ENCODE results near the gene HCRTR1. TPM values are rescaled to one million over a fixed set of nuclear protein-coding genes. Genes with fewer than 3 reads are reported as not detected.
A peak's percentile ranks its signal among the peaks of the same experiment; 100 is the strongest.

The HCRTR1 gene
- total RNA-seq, 1 experiment from 2014 or later = not detected

DNA sequence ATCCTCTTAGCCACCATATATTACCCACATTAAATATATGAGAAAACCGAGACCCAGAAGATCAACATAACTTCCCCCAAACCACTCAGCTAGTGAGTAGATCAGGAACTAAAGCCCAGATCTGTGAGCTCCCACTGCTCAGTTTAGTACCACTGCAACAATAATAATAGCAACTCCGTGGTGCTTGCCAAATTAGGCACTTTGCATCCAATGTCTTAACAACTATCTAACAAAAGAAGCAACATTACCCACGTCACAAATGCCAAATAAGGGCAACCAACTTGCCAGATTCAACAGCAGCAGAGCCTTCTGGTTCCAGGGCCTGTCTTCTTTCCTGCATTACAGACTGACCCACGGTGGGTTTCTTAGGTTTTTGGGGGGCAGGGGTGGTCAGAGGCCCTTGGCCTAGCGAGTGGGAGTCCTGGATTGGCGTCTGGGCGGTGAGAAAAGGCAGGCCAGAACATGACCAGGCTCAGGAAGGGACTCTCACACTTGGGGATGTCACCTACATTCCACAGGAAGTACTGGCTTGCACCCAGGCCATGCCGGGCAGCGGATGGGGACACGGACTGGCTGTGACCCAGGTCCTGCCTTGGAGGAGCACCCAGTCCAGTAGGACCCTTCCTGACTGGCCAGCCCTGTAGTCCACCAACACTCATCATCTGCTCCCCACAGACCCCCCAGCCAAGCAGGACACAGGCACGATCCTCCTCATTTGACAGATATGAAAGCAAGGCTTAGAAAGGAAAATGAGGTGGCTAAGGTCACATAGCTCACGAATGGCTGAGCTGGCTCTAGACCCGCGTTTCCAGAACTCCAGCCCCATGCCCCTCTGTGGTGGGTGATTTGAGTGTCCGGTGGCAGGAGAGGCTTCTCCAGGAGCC lies 4.6 kb downstream of the HCRTR1 start:
- no peak overlapping the region for H3K4me3 ChIP-seq
- H3K27ac ChIP-seq = no peak overlapping the region
- no peak for DNase-seq (ENCODE audit: low read depth in 1 of 2, low spot score in 2 of 2)
- H3K27me3 ChIP-seq (replicated peaks) = peaks cover 6% of the 10 kb centered on the region
- no peaks in the 10 kb centered on the region for H3K36me3 ChIP-seq
- H3K4me1 ChIP-seq (replicated peaks) = peaks cover 20% of the 10 kb centered on the region
- H3K9me3 ChIP-seq (replicated peaks) = no peaks in the 10 kb centered on the region

DNA sequence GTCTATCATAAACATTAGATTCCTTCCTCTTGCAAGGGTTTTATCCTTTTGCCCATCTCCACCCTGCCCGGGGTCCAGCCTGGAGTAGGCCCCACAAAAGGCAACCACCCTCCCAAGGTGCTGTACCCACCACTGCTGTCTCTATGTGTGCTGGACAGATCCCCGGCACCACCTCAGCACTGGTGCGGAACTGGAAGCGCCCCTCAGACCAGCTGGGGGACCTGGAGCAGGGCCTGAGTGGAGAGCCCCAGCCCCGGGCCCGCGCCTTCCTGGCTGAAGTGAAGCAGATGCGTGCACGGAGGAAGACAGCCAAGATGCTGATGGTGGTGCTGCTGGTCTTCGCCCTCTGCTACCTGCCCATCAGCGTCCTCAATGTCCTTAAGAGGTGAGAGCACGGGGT lies 5.9 kb downstream of the HCRTR1 start:
- no peak overlapping the region for H3K4me3 ChIP-seq
- H3K9me3 ChIP-seq (replicated peaks) = no peaks in the 10 kb centered on the region
- H3K36me3 ChIP-seq = peaks cover 7% of the 10 kb centered on the region; the same call in 1 of the 2 replicates
- no peak overlapping the region for H3K27ac ChIP-seq
- peaks cover 18% of the 10 kb centered on the region for H3K4me1 ChIP-seq (replicated peaks)
- H3K27me3 ChIP-seq (replicated peaks) = no peaks in the 10 kb centered on the region
- DNase-seq (ENCODE audit: low read depth in 1 of 2, low spot score in 2 of 2) = no peak

DNA sequence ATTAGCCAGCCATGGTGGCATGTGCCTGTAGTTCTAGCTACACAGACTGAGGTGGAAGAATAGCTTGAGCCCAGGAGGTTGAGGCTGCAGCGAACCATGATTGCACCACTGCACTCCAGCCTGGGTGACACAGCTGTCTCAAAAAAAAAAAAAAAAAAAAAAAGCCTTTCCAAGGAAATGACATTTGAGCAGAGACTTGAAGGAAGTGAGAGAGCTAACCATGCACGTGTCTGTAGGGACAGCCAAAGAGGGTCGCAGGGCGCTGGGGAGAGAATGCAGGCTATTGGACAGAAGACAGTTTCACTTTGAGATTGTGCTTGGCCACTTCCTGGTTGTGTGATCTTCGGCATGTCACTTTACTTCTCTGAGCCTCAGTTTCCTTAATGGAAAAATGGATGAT lies 6.8 kb downstream of the HCRTR1 start:
- H3K27me3 ChIP-seq (replicated peaks) = no peaks in the 10 kb centered on the region
- H3K27ac ChIP-seq = no peak overlapping the region
- peaks cover 16% of the 10 kb centered on the region for H3K36me3 ChIP-seq
- H3K4me1 ChIP-seq (replicated peaks) = peaks cover 18% of the 10 kb centered on the region
- no peaks in the 10 kb centered on the region for H3K9me3 ChIP-seq (replicated peaks)
- no peak overlapping the region for H3K4me3 ChIP-seq
- no peak for DNase-seq (ENCODE audit: low read depth in 1 of 2, low spot score in 2 of 2)

DNA sequence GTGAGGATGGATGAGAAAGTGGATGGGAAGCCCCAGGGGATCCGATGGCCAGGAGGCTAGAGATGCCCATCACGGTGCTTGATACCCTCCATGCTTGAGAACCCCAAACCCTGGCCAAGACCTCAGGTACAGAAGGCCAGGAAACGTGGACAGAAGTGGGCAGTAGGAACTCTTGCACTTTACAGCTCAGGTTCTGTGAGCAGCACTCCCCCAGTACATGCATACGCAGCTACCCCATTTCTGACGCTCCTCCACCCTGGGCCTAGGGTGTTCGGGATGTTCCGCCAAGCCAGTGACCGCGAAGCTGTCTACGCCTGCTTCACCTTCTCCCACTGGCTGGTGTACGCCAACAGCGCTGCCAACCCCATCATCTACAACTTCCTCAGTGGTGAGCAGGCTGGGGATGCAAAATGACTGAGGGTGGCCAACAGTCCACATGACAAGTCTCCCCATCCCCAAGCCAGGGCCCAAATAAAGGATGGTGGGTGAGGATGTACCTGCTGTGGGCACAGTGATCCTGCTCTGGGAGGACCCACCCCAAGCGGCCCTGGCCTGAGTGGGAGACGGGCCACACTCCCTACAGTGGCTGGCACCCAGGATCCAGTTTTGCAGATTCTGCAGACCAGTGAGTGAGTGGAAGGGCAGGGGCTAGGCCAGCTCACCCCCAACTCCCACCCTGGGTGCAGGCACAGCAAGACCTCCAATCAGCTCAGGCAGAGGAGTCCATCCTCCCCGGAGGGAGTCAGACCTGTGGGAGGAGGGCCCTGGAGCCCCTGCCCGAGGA lies 7.4 kb downstream of the HCRTR1 start:
- no peaks in the 10 kb centered on the region for H3K27me3 ChIP-seq (replicated peaks)
- H3K4me1 ChIP-seq (replicated peaks) = peaks cover 18% of the 10 kb centered on the region
- DNase-seq (ENCODE audit: low read depth in 1 of 2, low spot score in 2 of 2) = no peak
- no peaks in the 10 kb centered on the region for H3K9me3 ChIP-seq (replicated peaks)
- peaks cover 20% of the 10 kb centered on the region for H3K36me3 ChIP-seq
- H3K4me3 ChIP-seq = no peak overlapping the region
- H3K27ac ChIP-seq = no peak overlapping the region

DNA sequence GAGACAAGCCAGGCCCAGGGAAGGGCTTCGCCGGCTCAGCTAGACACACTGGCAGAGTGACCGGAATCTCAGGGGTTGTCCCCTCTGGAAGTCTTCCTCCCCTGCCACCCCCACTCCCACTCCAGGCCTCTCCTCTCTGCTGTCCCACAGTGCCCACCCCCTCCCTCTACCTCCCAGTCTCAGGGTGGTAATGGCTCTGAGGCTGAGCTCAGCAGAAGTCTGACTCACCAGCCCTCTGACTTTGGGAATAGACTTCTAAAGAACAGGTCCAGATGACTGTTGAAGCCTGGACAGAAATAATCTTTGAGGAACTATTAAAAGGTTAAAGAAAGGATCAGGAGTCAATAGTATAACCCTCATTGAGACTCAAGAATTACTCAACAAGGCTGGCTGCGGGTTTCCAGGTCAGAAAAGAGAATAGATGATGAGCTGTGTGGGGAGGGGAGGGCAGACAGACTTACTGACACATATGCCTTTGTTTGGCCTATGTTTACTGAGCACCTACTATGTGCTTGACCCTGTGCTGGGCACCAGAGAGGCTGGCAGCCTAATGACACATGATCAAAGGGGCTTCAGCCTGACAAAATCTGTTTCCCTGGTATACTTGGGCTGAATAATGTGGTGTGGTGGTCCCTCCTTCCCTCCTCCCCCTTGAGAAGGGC lies 8.2 kb downstream of the HCRTR1 start:
- peaks cover 18% of the 10 kb centered on the region for H3K4me1 ChIP-seq (replicated peaks)
- peak in 1 of 2 experiments; percentile 25 for DNase-seq (ENCODE audit: low read depth in 1 of 2, low spot score in 2 of 2)
- H3K9me3 ChIP-seq (replicated peaks) = no peaks in the 10 kb centered on the region
- H3K27me3 ChIP-seq (replicated peaks) = no peaks in the 10 kb centered on the region
- H3K36me3 ChIP-seq = peaks cover 27% of the 10 kb centered on the region
- H3K4me3 ChIP-seq = no peak overlapping the region
- no peak overlapping the region for H3K27ac ChIP-seq

DNA sequence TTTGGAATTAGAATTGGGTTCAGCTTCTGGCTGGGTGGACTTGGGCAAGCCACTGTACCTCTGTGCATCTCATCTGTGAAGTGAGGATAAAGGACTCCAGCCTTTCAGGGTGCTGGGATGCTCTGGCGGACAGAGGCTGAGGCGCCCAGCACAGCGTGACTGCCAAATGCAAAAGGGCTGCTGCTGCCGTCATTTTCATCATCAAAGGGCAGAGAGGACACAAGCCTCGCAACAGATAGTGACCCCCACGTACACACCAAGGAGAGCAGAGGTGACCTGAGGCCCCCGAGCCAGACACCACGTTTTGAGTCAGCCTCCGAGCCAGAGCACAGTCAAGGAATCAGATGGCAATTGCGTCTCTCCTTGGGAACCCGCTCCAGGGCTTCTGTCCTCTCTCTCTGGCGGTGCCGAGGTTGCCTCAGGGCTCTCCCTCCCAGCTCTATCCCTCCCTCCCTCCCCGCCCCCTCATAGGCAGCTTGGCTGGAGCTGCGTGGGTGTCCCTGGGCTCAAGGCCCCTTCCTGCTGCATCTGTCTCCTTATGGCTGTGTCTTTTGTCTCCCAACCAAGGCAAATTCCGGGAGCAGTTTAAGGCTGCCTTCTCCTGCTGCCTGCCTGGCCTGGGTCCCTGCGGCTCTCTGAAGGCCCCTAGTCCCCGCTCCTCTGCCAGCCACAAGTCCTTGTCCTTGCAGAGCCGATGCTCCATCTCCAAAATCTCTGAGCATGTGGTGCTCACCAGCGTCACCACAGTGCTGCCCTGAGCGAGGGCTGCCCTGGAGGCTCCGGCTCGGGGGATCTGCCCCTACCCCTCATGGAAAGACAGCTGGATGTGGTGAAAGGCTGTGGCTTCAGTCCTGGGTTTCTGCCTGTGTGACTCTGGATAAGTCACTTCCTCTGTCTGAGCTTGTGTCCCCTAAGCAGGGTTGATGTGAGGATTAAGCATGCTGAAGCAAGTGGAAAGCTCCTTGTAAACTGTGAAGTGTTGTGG lies 9.0 kb downstream of the HCRTR1 start:
- Histone ChIP-seq H3K27ac (no peak overlapping the region; the same call in 1 of the 2 replicates), H3K4me1 (replicated peaks) (peaks cover 18% of the 10 kb centered on the region), H3K36me3 (peaks cover 35% of the 10 kb centered on the region), H3K9me3 (replicated peaks) (no peaks in the 10 kb centered on the region), H3K4me3 (no peak overlapping the region), H3K27me3 (replicated peaks) (no peaks in the 10 kb centered on the region)
- peak; percentile 41 to 60 for DNase-seq (ENCODE audit: low read depth in 1 of 2, low spot score in 2 of 2)

DNA sequence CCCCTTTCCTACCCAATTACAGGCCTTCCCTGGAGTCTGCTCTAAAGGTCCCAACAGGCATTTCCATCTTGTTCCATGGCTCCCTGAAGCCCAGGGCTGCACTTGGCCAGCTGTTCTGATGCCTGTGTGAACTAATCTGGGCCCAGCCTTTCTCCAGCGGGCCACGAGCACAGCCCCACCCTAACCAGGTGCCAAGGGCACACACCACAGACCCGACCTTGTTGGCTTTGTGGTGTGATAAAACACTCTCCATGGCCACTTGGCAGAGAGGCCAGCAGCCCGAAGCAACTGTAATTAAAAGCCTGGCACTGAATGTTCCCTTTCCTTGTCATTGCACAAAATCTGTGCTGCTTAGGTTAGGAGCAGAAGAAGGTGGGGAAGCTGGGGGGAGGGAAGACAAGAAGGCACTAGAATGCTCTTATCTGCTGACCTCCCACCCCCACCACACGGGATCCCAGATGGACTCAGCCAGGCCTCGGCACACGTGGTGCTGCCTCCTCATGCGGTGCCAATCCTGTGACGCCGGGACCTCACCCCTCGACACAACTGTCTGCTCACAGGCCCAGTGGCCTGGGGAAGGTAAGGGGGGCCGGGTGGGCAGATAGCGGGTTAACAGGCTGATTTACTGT lies 9.9 kb downstream of the HCRTR1 start:
- no peak for DNase-seq (ENCODE audit: low read depth in 1 of 2, low spot score in 2 of 2)
- H3K36me3 ChIP-seq = peaks cover 44% of the 10 kb centered on the region
- no peaks in the 10 kb centered on the region for H3K27me3 ChIP-seq (replicated peaks)
- H3K4me1 ChIP-seq (replicated peaks) = peaks cover 18% of the 10 kb centered on the region
- H3K4me3 ChIP-seq = no peak overlapping the region
- no peaks in the 10 kb centered on the region for H3K9me3 ChIP-seq (replicated peaks)
- no peak overlapping the region for H3K27ac ChIP-seq

DNA sequence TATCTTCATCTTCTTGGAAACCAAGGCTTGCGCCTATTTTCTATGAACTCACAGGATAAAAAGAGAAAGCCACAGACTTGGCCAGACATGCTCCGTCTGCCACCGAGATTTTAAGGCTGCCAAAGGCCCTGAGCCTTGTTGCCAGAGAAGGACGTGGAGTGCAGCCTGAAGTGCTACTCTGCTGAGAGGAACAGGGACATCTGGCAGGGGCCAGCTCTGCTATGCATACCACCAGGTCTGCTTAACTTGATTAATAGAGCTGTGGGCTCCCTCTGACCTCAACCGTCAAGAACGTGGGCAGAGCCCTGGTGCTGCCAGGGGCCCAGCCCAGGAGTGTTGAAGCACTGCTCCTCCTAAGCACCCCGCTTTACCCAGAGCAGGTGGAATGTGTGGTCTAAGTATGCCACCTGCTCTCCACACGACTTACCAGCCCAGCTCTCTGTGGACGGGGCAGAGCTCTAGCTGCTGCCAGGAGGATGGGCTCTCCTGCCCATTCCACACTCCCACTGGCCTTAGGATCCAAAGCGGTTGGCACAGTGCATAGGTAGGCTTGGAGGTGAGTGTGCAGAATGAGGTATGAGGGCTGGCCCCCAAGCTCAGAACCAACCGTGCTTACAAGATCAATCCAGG lies 10.6 kb downstream of the HCRTR1 start:
- Histone ChIP-seq H3K9me3 (replicated peaks) (no peaks in the 10 kb centered on the region), H3K36me3 (peaks cover 51% of the 10 kb centered on the region), H3K4me1 (replicated peaks) (peaks cover 18% of the 10 kb centered on the region), H3K4me3 (no peak overlapping the region), H3K27ac (no peak overlapping the region), H3K27me3 (replicated peaks) (no peaks in the 10 kb centered on the region)
- DNase-seq (ENCODE audit: low read depth in 1 of 2, low spot score in 2 of 2) = no peak

DNA sequence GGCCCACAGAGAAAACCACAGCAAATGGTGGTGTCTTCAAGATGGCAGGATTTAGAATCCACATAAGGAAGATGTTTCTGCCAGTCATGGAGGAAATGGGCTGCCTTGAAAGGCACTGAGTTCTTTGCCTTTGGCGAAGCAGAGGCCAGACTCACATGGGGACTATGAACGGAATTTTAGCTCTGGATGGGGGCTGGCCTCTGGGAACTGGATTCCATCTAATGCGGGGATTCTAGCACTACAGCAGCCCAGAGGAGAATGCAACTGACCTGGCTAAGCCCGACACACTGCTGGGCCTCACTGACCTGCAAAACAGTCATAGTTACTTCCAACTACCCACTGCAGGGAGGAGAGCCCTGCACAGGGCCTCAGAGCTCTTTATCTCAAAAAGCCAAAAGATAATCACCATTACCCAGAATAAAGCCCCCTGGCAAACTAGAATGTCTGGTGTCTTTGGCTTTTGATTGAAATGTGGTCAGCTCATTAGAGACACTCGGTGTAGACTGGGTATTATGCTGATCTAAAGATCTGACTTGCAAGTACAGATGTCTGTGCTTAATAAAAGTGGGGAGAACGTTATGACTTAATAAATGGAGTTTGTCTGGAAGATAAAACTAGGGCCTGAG lies 11.6 kb downstream of the HCRTR1 start:
- Histone ChIP-seq H3K36me3 (peaks cover 58% of the 10 kb centered on the region), H3K4me1 (replicated peaks) (peaks cover 18% of the 10 kb centered on the region), H3K27ac (no peak overlapping the region), H3K27me3 (replicated peaks) (no peaks in the 10 kb centered on the region), H3K9me3 (replicated peaks) (no peaks in the 10 kb centered on the region), H3K4me3 (no peak overlapping the region)
- no peak for DNase-seq (ENCODE audit: low read depth in 1 of 2, low spot score in 2 of 2)

DNA sequence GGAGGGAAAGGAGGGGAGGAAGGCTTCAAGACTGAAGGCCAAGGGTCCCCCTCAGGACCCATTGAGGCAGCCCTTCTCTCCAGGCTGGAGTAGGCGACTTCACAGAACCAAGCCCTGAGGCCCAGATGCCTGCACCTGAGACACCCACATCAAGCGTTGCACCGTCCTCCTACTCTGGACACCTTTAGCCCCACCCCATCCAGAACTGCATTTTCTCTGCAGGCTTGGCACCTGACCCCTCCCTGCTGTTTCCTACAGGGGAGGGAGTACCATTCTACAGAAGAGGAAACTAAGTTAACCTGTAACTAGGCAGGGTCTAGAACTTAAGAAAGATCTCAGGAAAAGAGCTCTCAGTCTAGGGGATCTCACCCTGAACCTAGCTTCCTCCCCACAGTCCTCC lies 15.2 kb downstream of the HCRTR1 start:
- Histone ChIP-seq H3K27me3 (replicated peaks) (no peaks in the 10 kb centered on the region), H3K9me3 (replicated peaks) (no peaks in the 10 kb centered on the region), H3K4me1 (replicated peaks) (no peaks in the 10 kb centered on the region), H3K27ac (no peak overlapping the region), H3K36me3 (peaks cover 67% of the 10 kb centered on the region), H3K4me3 (no peak overlapping the region)
- no peak for DNase-seq (ENCODE audit: low read depth in 1 of 2, low spot score in 2 of 2)

DNA sequence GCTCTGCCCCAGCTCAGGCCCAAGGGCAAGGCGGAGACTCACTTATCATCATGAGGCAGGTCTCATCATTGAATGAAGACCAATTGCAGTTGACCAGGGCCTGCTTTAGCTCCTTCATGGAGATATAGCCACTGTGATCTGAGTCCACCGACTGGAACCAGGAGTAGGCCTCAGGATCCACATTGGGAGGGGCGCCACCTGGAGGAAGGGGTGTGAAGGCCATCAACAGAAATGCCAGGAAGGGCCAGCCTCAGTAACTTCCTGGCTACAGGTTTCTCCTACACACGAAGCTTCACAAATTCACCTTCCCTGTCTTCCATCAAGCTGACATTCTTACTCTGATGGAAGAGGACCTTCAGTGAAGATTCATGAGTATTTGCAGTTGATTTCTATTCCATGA lies 15.6 kb downstream of the HCRTR1 start:
- Histone ChIP-seq H3K27me3 (replicated peaks) (no peaks in the 10 kb centered on the region), H3K36me3 (peaks cover 63% of the 10 kb centered on the region), H3K9me3 (replicated peaks) (no peaks in the 10 kb centered on the region), H3K4me3 (no peak overlapping the region), H3K27ac (no peak overlapping the region), H3K4me1 (replicated peaks) (no peaks in the 10 kb centered on the region)
- DNase-seq (ENCODE audit: low read depth in 1 of 2, low spot score in 2 of 2) = no peak

All from SJSA1 (cell line).